H1 (cell line): ENCODE measurements around the gene PI4KA. TPM values are rescaled to one million over a fixed set of nuclear protein-coding genes. Genes with fewer than 3 reads are reported as not detected.

Experiments
- ASH2L ChIP-seq: fragments of 200-600, 300-600 bp; sonication (generic); IDR thresholded peaks from one replicate; pipeline ENCODE4 v1.7.1; 2017; ENCODE audit warnings: low read length
- CHD1 ChIP-seq: IDR thresholded peaks from 2 replicates; pipeline ENCODE4 v1.6.1; 2012; ENCODE audit warnings: low read depth, low read length, improper control_type of control experiment
- EP300 ChIP-seq, 2 experiments: IDR thresholded peaks; 1 replicate in 1 of 2; 2 replicates in 1 of 2; pipeline ENCODE4 v1.6.1; 2011 to 2012; ENCODE audit warnings: low read depth in 2 of 2, low read length in 2 of 2, mild to moderate bottlenecking in 2 of 2, borderline replicate concordance in 1 of 2, inconsistent platforms in 1 of 2, moderate library complexity in 1 of 2
- KDM5A ChIP-seq: fragments of 200-600 bp; IDR thresholded peaks from 2 replicates; pipeline ENCODE4 v1.7.1; 2012; ENCODE audit warnings: mild to moderate bottlenecking, low read length, inconsistent platforms, mixed read lengths
- SIX5 ChIP-seq: IDR thresholded peaks from 2 replicates; pipeline ENCODE4 v1.6.1; 2011; ENCODE audit warnings: mild to moderate bottlenecking, low read depth, low read length
- SP2 ChIP-seq: IDR thresholded peaks from 2 replicates; pipeline ENCODE4 v1.6.1; 2012; ENCODE audit warnings: mild to moderate bottlenecking, low read length, inconsistent platforms
- polyA plus RNA-seq, 7 experiments: library from polyadenylated mRNA; depleted of rRNA in 3 of 7; stranded (reverse) in 5 of 7; unstranded in 2 of 7; fragments of >200 nt in 5 of 7; fragments of 200-250 nt in 2 of 7; gene quantifications; 1 replicate in 5 of 7; 2 replicates in 1 of 7; 4 replicates in 1 of 7; pipeline versions ENCODE4 v1.2.1 to v1.2.3, GENCODE V29; 2011 to 2013; ENCODE audit warnings: missing spikeins in 2 of 7, mixed read lengths in 2 of 7
- total RNA-seq: library from RNA; stranded (reverse); fragmentation: NEBNext Ultra II Directional; extraction: Animal tissue kit (Norgen Biotek cat#: 25700); gene quantifications from 2 replicates; pipeline ENCODE4 v1.2.1, GENCODE V29; 2021
- TF ChIP-seq, protein P1 (sequence below): fragments of 300-600 bp; sonication (generic); IDR thresholded peaks from 2 replicates; pipeline ENCODE4 v1.7.1; 2012; ENCODE audit warnings: low read length, moderate library complexity, mild to moderate bottlenecking, inconsistent platforms; ENCODE audit not compliant: insufficient replicate concordance

The PI4KA gene
- total and polyA plus RNA-seq, 2 of the 8 experiments (the other 6 are each of a cell fraction or from before 2014, with no cell fraction given), result 22.5 to 37.7 TPM

GRCh38 chr22:20853236-20853660 lies 5.4 kb downstream of the PI4KA start (continued):
- TF ChIP-seq, protein P1, sequence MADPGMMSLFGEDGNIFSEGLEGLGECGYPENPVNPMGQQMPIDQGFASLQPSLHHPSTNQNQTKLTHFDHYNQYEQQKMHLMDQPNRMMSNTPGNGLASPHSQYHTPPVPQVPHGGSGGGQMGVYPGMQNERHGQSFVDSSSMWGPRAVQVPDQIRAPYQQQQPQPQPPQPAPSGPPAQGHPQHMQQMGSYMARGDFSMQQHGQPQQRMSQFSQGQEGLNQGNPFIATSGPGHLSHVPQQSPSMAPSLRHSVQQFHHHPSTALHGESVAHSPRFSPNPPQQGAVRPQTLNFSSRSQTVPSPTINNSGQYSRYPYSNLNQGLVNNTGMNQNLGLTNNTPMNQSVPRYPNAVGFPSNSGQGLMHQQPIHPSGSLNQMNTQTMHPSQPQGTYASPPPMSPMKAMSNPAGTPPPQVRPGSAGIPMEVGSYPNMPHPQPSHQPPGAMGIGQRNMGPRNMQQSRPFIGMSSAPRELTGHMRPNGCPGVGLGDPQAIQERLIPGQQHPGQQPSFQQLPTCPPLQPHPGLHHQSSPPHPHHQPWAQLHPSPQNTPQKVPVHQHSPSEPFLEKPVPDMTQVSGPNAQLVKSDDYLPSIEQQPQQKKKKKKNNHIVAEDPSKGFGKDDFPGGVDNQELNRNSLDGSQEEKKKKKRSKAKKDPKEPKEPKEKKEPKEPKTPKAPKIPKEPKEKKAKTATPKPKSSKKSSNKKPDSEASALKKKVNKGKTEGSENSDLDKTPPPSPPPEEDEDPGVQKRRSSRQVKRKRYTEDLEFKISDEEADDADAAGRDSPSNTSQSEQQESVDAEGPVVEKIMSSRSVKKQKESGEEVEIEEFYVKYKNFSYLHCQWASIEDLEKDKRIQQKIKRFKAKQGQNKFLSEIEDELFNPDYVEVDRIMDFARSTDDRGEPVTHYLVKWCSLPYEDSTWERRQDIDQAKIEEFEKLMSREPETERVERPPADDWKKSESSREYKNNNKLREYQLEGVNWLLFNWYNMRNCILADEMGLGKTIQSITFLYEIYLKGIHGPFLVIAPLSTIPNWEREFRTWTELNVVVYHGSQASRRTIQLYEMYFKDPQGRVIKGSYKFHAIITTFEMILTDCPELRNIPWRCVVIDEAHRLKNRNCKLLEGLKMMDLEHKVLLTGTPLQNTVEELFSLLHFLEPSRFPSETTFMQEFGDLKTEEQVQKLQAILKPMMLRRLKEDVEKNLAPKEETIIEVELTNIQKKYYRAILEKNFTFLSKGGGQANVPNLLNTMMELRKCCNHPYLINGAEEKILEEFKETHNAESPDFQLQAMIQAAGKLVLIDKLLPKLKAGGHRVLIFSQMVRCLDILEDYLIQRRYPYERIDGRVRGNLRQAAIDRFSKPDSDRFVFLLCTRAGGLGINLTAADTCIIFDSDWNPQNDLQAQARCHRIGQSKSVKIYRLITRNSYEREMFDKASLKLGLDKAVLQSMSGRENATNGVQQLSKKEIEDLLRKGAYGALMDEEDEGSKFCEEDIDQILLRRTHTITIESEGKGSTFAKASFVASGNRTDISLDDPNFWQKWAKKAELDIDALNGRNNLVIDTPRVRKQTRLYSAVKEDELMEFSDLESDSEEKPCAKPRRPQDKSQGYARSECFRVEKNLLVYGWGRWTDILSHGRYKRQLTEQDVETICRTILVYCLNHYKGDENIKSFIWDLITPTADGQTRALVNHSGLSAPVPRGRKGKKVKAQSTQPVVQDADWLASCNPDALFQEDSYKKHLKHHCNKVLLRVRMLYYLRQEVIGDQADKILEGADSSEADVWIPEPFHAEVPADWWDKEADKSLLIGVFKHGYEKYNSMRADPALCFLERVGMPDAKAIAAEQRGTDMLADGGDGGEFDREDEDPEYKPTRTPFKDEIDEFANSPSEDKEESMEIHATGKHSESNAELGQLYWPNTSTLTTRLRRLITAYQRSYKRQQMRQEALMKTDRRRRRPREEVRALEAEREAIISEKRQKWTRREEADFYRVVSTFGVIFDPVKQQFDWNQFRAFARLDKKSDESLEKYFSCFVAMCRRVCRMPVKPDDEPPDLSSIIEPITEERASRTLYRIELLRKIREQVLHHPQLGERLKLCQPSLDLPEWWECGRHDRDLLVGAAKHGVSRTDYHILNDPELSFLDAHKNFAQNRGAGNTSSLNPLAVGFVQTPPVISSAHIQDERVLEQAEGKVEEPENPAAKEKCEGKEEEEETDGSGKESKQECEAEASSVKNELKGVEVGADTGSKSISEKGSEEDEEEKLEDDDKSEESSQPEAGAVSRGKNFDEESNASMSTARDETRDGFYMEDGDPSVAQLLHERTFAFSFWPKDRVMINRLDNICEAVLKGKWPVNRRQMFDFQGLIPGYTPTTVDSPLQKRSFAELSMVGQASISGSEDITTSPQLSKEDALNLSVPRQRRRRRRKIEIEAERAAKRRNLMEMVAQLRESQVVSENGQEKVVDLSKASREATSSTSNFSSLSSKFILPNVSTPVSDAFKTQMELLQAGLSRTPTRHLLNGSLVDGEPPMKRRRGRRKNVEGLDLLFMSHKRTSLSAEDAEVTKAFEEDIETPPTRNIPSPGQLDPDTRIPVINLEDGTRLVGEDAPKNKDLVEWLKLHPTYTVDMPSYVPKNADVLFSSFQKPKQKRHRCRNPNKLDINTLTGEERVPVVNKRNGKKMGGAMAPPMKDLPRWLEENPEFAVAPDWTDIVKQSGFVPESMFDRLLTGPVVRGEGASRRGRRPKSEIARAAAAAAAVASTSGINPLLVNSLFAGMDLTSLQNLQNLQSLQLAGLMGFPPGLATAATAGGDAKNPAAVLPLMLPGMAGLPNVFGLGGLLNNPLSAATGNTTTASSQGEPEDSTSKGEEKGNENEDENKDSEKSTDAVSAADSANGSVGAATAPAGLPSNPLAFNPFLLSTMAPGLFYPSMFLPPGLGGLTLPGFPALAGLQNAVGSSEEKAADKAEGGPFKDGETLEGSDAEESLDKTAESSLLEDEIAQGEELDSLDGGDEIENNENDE, result no peak
- TF ChIP-seq SIX5 (no peak), EP300 (IDR thresholded peaks at IDR 0.05; ENCODE audit: borderline replicate concordance in 1 of 2, low read depth in 2 of 2, low read length in 2 of 2) (no peak), KDM5A (no peak), CHD1 (no peak), SP2 (no peak), ASH2L (no peak)
